GM12874 (cell line): ENCODE measurements around the gene CDK6.

Source experiments
- CTCF ChIP-seq: IDR thresholded peaks from 2 replicates; pipeline ENCODE4 v1.5.1; 2011; ENCODE audit warnings: low read depth, mild to moderate bottlenecking, control low read depth, low read length, moderate library complexity; ENCODE audit not compliant: insufficient read depth

Gene CDK6

GRCh38 chr7:92747041-92747835, 89.1 kb downstream of the CDK6 start:
- no peak for TF ChIP-seq CTCF

GRCh38 chr7:92745241-92745640, 91.1 kb downstream of the CDK6 start:
- no peak for TF ChIP-seq CTCF

GRCh38 chr7:92742186-92742585, 94.2 kb downstream of the CDK6 start:
- no peak for TF ChIP-seq CTCF

- no peak for TF ChIP-seq CTCF
These were observed 95.7 kb downstream of the CDK6 start for GRCh38 chr7:92740700-92741126.

- TF ChIP-seq CTCF, result no peak
These were observed 96.2 kb downstream of the CDK6 start for GRCh38 chr7:92740134-92740533.

- no peak for TF ChIP-seq CTCF
These were observed 97.3 kb downstream of the CDK6 start for GRCh38 chr7:92739091-92739490.

GRCh38 chr7:92737706-92738105, 98.7 kb downstream of the CDK6 start:
- TF ChIP-seq CTCF, result no peak
